OCI-LY3 (cell line): ENCODE measurements around the gene CD247.

Source experiments
- H2AFZ ChIP-seq: fragments of 200-600, 300-600 bp; shearing (Covaris generic); 2 replicates; pipeline ENCODE4 v1.6.0; 2014; ENCODE audit warnings: antibody characterized with exemption, low read depth, low read length
- H3K27ac ChIP-seq: fragments of 200-600, 300-600 bp; sonication (generic); 2 replicates; pipeline ENCODE4 v1.5.1; 2014; ENCODE audit warnings: mild to moderate bottlenecking, low read length, moderate library complexity, mixed read lengths
- H3K27me3 ChIP-seq: fragments of 200-600, 300-600 bp; sonication (generic); 2 replicates; pipeline ENCODE4 v1.6.1; 2014; ENCODE audit warnings: low read depth, low read length, mixed read lengths
- H3K36me3 ChIP-seq: fragments of 200-600, 300-600 bp; sonication (generic); replicated peaks from 2 replicates; pipeline ENCODE3; 2014; ENCODE audit warnings: low read depth, low read length, mixed read lengths
- H3K4me1 ChIP-seq: fragments of 300-600, 200-600 bp; sonication (generic); 2 replicates; pipeline ENCODE4 v1.6.1; 2014; ENCODE audit warnings: low read length, mixed read lengths
- H3K4me2 ChIP-seq: fragments of 200-600, 300-600 bp; sonication (generic); 2 replicates; pipeline ENCODE4 v1.6.1; 2014; ENCODE audit warnings: low read length, mixed read lengths
- H3K4me3 ChIP-seq: fragments of 300-600, 200-600 bp; sonication (generic); 2 replicates; pipeline ENCODE4 v1.5.1; 2014; ENCODE audit warnings: antibody characterized with exemption, mild to moderate bottlenecking, low read length, moderate library complexity
- H3K79me2 ChIP-seq: fragments of 300-600, 200-600 bp; shearing (Covaris generic); 2 replicates; pipeline ENCODE4 v1.6.1; 2014; ENCODE audit warnings: mild to moderate bottlenecking, low read length, mixed read lengths
- H3K9ac ChIP-seq: fragments of 300-600, 200-600 bp; shearing (Covaris generic); 2 replicates; pipeline ENCODE4 v1.6.0; 2014; ENCODE audit warnings: mild to moderate bottlenecking, low read length, moderate library complexity
- H3K9me3 ChIP-seq: fragments of 200-600, 300-600 bp; shearing (Covaris generic); 2 replicates; pipeline ENCODE4 v1.6.1; 2014; ENCODE audit warnings: low read length, mixed read lengths; ENCODE audit not compliant: insufficient read depth
- H4K20me1 ChIP-seq: fragments of 200-600, 300-600 bp; sonication (generic); 2 replicates; pipeline ENCODE4 v1.6.1; 2016; ENCODE audit warnings: low read length, mixed read lengths; ENCODE audit not compliant: insufficient read depth
- EZH2phosphoT487 ChIP-seq: fragments of 200-600 bp; shearing (Covaris generic); IDR thresholded peaks from 2 replicates; pipeline ENCODE4 v1.6.1; 2018; ENCODE audit warnings: antibody characterized with exemption, mixed run types, low read depth
- TF ChIP-seq, protein P1 (sequence below): fragments of 200-600, 300-600 bp; sonication (generic); IDR thresholded peaks from 2 replicates; pipeline ENCODE4 v1.5.1; 2014; ENCODE audit warnings: antibody characterized with exemption, low read length, low read depth

The CD247 gene

DNA sequence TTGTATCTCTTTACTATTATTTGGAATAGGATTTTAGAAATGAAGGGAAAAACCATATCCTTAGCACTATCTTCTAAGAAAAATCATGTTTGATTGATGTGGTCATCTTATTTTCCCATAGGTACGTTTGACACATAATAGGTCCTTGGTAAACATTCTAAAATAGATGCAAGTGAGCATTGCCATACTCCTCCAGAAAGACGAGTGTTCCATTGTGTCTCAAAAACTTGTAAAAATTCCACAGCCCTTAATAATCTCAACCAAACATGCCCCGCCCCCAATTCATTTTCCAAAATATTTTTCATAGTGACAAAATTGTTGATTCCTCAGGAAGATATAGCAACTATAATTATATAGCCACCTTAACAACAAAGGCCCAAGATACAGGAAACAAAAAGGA is 113.4 kb downstream of the CD247 start:
- no peak overlapping the region for H3K4me3 ChIP-seq
- H3K36me3 ChIP-seq = peaks cover 30% of the 10 kb centered on the region
- no peak overlapping the region for H3K9ac ChIP-seq
- H3K4me1 ChIP-seq = peaks cover 3% of the 10 kb centered on the region
- no peaks in the 10 kb centered on the region for H3K9me3 ChIP-seq
- H3K27me3 ChIP-seq = no peaks in the 10 kb centered on the region
- no peak for TF ChIP-seq EZH2phosphoT487
- TF ChIP-seq, protein P1, sequence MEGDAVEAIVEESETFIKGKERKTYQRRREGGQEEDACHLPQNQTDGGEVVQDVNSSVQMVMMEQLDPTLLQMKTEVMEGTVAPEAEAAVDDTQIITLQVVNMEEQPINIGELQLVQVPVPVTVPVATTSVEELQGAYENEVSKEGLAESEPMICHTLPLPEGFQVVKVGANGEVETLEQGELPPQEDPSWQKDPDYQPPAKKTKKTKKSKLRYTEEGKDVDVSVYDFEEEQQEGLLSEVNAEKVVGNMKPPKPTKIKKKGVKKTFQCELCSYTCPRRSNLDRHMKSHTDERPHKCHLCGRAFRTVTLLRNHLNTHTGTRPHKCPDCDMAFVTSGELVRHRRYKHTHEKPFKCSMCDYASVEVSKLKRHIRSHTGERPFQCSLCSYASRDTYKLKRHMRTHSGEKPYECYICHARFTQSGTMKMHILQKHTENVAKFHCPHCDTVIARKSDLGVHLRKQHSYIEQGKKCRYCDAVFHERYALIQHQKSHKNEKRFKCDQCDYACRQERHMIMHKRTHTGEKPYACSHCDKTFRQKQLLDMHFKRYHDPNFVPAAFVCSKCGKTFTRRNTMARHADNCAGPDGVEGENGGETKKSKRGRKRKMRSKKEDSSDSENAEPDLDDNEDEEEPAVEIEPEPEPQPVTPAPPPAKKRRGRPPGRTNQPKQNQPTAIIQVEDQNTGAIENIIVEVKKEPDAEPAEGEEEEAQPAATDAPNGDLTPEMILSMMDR = no peak
- no peak overlapping the region for H3K27ac ChIP-seq
- H2AFZ ChIP-seq = no peak overlapping the region
- H3K79me2 ChIP-seq = no peaks in the 10 kb centered on the region
- no peak overlapping the region for H3K4me2 ChIP-seq
- no peaks in the 10 kb centered on the region for H4K20me1 ChIP-seq

GRCh38 chr1:167404161-167404888 is 114.0 kb downstream of the CD247 start:
- no peak overlapping the region for H3K4me3 ChIP-seq
- no peaks in the 10 kb centered on the region for H3K27me3 ChIP-seq
- H3K9ac ChIP-seq = no peak overlapping the region
- no peaks in the 10 kb centered on the region for H3K79me2 ChIP-seq
- no peaks in the 10 kb centered on the region for H3K4me1 ChIP-seq
- no peak overlapping the region for H3K4me2 ChIP-seq
- H3K9me3 ChIP-seq = no peaks in the 10 kb centered on the region
- H3K36me3 ChIP-seq = peaks cover 30% of the 10 kb centered on the region
- H3K27ac ChIP-seq = no peak overlapping the region
- no peak overlapping the region for H2AFZ ChIP-seq
- H4K20me1 ChIP-seq = no peaks in the 10 kb centered on the region
- TF ChIP-seq, protein P1 = no peak
- TF ChIP-seq EZH2phosphoT487 = no peak

DNA sequence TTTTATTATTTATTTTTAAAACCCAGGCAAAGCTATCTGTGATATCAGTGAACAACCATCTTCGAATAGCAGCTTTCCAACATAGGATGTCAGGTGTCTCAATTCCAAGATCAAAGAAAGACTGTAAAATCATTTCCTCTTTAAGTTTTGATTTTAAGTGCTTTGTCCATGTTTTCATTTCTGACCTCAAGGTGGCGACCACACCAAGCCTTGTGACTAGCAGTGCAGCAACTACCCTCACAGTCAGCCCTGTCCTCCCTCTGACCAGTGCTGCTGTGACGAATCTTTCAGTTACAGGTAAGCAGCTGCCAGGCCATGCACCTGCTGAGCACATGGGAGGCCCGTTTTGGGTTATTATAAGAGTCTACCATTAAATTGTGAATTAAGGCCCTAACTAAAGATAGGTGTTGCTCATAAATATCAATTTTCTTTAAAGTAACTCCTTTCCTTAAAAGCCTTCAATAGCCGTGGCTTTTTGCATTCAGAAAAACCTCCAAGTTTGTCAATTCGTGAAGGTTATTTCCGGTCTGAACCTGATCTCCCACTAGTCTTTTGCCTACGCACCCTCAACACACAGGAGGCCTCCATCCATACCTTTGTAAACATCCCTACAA is 117.0 kb downstream of the CD247 start:
- H4K20me1 ChIP-seq = no peaks in the 10 kb centered on the region
- H3K4me3 ChIP-seq = no peak overlapping the region
- no peak overlapping the region for H3K4me2 ChIP-seq
- TF ChIP-seq, protein P1 = peak; percentile 79
- no peak for TF ChIP-seq EZH2phosphoT487
- H3K9ac ChIP-seq = no peak overlapping the region
- H3K27me3 ChIP-seq = no peaks in the 10 kb centered on the region
- no peak overlapping the region for H3K27ac ChIP-seq
- no peaks in the 10 kb centered on the region for H3K79me2 ChIP-seq
- H3K4me1 ChIP-seq = no peaks in the 10 kb centered on the region
- peaks cover 38% of the 10 kb centered on the region for H3K36me3 ChIP-seq
- H2AFZ ChIP-seq = no peak overlapping the region
- H3K9me3 ChIP-seq = no peaks in the 10 kb centered on the region

DNA sequence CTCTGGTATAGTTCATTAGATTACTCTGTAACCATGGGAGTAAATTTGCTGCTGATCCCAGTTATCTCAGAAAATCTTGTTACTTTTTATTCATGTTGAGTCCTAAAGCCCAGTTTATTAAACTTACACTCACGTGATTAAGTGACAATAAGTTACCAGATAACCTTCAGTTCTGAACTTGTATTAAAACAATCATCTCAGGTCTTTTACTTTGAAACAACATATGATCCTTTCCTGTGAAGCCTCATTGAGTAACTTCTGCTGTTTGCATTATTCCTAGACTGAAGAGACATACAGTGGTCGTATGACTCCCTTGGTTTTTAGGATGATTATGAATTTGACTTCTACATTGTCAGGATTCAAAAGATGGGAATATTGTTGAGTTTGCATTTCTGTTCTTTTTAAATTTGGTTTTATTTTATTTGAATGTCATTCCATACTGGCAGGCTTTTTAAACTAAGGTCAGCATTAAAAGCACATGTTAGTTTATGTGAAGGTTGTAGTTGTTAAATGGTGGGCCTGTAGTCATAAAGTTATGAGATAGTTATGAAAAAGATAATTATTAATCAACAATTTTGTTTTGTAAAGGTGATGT is 117.9 kb downstream of the CD247 start:
- Histone ChIP-seq H2AFZ (no peak overlapping the region), H4K20me1 (no peaks in the 10 kb centered on the region), H3K36me3 (peaks cover 30% of the 10 kb centered on the region), H3K9me3 (no peaks in the 10 kb centered on the region), H3K4me3 (no peak overlapping the region), H3K9ac (no peak overlapping the region), H3K4me2 (no peak overlapping the region), H3K4me1 (no peaks in the 10 kb centered on the region), H3K27me3 (no peaks in the 10 kb centered on the region), H3K79me2 (no peaks in the 10 kb centered on the region), H3K27ac (no peak overlapping the region)
- TF ChIP-seq, protein P1 = no peak
- no peak for TF ChIP-seq EZH2phosphoT487
